AG09309 (cell line): ENCODE results near the gene FAM149A.

Experiments used
- DNase-seq: peaks from one replicate; pipeline ENCODE4 v3.0.0-alpha.2; 2010; ENCODE audit warnings: low read depth
- H3K4me3 ChIP-seq: 2 replicates; pipeline ENCODE4 v1.5.1; 2011; ENCODE audit warnings: mild to moderate bottlenecking, low read depth, low read length, moderate library complexity; ENCODE audit not compliant: control insufficient read depth
- TF ChIP-seq, protein P1 (sequence below): IDR thresholded peaks from 2 replicates; pipeline ENCODE4 v1.5.1; 2011; ENCODE audit warnings: mild to moderate bottlenecking, low read depth, low read length, inconsistent platforms; ENCODE audit not compliant: insufficient read depth, control insufficient read depth; ENCODE audit errors: missing control alignments

FAM149A gene

GRCh38 chr4:186161138-186161537 lies 56.6 kb downstream of the FAM149A start:
- TF ChIP-seq, protein P1, sequence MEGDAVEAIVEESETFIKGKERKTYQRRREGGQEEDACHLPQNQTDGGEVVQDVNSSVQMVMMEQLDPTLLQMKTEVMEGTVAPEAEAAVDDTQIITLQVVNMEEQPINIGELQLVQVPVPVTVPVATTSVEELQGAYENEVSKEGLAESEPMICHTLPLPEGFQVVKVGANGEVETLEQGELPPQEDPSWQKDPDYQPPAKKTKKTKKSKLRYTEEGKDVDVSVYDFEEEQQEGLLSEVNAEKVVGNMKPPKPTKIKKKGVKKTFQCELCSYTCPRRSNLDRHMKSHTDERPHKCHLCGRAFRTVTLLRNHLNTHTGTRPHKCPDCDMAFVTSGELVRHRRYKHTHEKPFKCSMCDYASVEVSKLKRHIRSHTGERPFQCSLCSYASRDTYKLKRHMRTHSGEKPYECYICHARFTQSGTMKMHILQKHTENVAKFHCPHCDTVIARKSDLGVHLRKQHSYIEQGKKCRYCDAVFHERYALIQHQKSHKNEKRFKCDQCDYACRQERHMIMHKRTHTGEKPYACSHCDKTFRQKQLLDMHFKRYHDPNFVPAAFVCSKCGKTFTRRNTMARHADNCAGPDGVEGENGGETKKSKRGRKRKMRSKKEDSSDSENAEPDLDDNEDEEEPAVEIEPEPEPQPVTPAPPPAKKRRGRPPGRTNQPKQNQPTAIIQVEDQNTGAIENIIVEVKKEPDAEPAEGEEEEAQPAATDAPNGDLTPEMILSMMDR, result no peak
- no peak overlapping the region for H3K4me3 ChIP-seq
- DNase-seq, result no peak

DNA sequence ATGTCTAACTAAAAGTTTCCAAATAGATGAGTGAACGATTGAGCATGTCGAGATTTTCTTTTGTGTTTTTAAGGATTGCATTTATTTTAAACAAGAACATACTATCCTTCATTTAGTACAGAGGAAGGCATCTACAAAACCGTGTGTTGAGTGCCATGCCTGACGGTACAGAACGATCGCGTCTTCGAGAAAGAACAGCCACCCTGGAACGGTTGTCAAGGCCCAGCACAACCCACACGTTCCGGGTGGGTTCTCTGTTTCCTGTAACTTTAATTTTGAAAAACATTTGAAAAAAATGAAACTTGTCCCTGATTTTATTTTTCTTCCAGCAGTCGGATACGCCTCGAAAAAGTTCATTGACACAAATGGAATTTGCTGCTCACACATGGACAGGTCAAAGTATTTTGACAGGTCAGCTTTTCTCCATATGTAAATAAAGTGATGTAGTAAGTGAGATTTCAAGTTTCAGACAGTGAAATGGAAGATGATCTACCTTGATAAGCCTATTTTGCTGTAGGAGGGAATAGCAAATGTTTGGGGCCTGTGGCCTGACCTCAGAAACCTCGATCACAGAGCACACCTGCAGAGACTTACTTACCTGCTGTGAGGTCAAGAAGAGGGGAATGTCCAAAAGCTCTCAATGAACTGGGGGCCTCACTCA lies 62.5 kb downstream of the FAM149A start:
- TF ChIP-seq, protein P1, result no peak
- H3K4me3 ChIP-seq, result no peak overlapping the region
- no peak for DNase-seq

DNA sequence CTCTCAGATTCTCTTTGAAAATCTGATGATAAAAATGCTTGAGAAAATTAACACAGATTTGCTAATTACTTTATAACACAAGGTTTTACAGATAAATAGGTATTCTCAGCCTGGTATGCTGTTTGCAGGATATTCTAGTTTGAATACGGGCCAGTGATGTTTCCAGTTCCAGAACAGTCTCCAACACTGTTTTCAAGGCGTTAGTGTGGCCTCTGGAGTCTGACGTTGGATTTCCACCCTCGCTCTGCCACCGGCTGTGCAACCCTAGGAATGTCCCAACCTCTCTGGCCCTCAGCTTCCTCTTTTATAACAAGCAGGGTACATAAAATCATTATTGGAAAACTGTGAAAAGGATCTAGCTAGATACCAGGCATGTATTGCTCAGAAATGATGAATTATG lies 63.1 kb downstream of the FAM149A start:
- TF ChIP-seq, protein P1, result no peak
- H3K4me3 ChIP-seq, result no peak overlapping the region
- DNase-seq, result no peak

GRCh38 chr4:186168750-186169149 lies 64.2 kb downstream of the FAM149A start:
- TF ChIP-seq, protein P1, result no peak
- DNase-seq, result no peak
- H3K4me3 ChIP-seq, result no peak overlapping the region

DNA sequence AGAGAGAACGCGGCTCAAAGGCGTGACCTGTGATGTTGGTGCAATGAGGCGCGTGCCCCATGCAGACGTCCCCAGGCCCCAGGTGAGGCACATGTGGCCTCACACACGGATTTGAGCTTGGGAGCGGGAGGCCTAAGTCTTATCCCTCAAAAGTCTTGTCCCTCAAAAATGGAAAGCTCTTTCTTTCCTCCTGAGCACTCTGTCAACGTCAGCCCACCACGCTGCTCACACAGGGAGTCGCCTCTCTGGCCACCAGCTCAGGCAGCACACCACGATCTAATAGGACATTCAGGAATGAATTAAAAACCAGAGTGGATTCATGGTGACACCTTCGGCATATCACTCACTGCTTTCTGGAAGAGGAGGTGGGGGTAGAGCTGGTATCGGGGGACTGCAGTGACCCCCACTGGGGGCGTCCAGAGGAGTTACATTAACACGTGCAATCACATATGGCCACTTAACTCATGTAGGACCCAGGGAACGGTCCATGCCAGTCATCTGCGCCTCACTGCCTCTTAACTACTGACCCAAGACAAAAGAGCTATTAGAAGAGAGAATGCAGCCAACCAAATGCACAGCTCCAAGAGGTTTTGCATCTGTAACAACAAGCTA lies 64.9 kb downstream of the FAM149A start:
- DNase-seq, result no peak
- TF ChIP-seq, protein P1, result no peak
- H3K4me3 ChIP-seq, result no peak overlapping the region

GRCh38 chr4:186169945-186170802 lies 65.7 kb downstream of the FAM149A start:
- H3K4me3 ChIP-seq, result no peak overlapping the region
- TF ChIP-seq, protein P1, result no peak
- DNase-seq, result no peak
